Germinal center (tissue), 1 donor: ENCODE results near the gene SPATA31D4.
"Not testable (repeated sequence)": the region's sequence is repeated elsewhere in the genome, so short reads cannot be mapped to it uniquely, and the experiment has no call there.

ENCODE experiments used
- DNase-seq: peaks from one replicate; pipeline ENCODE4 v3.0.0; 2012; ENCODE audit warnings: mixed read lengths, low spot score

The SPATA31D4 gene

DNA sequence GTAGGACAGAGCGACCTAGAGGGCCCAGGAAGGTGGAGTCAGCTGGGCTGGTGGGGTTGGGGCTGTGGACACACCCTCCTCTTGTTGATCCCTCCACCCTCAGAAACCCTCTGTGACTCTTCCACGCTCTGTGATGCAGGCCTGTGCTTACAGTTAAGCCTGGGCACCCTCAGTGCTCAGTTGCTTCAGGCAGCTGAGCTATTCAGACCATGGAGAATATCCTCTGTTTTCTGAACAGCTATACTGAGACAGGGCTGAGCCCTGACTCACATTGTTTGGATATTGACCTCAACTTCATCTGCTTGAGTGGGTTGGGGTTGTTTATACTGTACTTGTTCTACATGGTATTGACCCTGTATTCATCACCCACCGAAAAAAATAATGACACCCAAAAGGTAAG is at the start of gene SPATA31D4:
Gene SPATA31D4 (plus strand): TSS at position 124 of the 400 bp plus-strand sequence. CDS start 86 bp downstream, at position 210.
- DNase-seq = not testable (repeated sequence)

DNA sequence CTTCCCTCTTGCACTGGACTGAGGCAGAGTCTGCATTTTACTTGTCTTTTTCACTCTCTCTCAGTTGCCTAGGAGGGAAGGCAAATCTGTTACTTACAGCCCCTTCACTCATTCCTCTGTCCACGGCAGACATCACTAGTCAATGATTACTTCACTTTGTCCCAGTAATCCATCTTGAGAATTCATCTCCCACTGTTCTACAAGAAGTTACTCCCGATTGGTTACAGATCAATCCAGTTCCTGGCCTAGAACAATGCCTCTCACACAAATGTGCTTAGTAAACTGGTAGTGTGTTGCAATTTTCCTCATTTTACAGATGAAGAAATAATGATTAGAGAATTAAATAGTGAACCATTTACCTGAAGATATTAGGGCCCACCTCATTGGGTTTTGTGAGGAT is 49.7 kb upstream of the SPATA31D4 start:
- no peak for DNase-seq

DNA sequence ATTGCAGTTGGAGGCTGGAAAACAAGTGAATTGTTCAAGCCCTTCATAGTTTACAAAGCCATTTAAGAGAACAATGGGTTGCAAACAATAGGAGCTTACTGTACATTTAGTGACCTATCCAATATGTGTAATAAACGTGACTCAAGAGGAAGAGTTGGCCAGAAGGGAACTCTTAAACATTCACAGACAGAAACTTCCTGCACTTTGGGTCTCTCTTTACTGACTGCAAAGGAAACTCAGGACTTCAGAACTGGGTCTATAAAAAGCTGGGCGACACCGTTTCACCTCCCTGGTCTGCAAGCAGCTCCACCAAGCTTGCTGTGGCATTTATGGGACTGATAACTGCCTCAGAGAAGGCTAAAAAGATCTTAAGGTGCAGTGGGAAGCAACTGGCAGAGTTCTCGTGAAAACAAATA is 48.7 kb upstream of the SPATA31D4 start:
- DNase-seq = no peak

DNA sequence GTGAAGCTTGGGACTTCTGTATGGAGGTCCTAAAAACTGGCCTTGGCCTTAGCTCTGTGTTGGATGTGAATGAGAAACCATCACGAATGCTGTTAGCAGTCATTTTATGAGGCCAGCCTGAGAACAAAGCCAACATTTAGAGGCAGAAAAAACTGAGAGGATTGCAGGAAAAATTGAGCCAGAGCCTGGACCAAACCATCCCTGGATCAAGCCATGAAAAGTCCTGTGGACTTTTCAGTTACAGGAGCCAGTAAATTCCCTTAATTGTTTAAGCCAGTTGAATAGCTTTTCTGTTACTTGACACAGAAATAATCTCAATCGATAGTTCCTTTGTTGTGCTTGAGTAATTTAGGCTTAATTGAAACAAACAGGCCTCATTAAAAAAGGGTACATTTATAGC is 42.6 kb upstream of the SPATA31D4 start:
- no peak for DNase-seq

DNA sequence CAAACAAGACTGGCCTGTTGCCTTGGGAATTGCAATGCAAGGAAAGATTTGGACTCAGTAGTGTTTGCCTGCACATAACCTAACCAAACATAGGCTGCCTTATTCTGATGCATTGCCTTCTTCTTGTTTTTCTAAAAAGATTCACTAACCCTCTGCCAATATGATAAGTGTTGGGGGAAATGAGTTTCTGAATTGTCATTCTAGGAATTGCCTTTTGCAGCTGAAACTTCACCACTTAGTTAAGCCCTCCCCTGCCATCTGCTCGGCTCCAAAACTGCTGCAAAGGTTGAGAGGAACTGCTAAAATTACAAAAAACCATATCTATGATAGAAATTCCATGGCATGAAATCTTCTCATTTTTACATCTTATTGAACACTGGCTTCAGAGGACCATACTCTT is 41.6 kb upstream of the SPATA31D4 start:
- DNase-seq = no peak

DNA sequence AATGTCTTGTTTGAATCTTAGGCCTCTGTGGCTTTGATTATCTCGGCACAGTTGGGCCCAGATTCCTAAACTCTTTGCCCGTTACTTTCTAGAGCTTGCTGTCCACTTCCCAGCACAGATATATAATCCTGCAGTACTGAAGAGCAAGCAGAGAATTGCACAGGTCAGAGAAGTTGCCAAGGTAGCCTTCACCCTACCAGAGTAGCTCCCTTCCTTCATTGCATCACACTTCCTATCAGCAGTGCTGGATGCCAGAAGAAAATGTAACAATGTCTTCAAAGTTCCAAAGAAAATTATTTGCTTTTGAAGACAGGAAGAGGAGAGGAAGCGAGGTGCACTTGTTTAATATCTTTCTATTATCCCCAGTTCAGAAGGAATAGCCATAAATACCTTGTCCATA is 38.1 kb upstream of the SPATA31D4 start:
- no peak for DNase-seq

DNA sequence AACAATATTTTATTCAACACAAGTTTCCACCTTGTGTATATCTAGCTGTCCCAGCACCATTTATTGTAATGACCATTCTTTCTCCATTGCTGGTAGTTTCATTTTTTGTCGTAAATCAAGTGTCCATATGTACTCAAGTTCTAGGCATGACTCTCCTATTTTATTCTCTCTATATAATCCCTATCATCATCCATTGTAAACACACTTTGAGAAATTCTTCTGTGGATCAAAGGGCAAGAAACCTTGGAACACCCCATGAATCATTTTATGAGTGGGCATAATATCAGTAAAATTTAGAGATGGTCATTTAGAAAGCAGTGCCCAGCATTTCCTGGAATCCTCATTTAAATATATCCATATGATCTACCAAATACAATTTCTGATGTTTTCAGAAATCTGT is 35.8 kb upstream of the SPATA31D4 start:
- no peak for DNase-seq

DNA sequence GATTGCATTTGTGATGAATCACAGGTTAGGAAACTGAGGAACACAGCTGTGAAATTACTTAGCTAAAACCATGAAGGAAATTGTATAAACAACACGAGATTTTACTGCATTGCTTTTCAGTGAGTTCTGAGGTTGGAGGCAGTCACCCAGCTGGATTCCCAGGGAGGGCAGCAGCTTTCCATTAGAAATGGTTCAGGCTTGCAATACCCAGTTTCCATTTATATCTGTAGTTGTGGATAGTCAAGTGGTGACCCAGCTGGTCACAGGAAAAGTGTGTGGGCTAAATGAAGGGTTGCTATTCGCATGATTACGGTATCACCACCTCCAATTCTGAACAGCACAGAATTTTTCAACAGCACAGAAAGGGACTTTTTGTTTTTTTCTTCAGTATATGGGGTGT is 34.3 kb upstream of the SPATA31D4 start:
- no peak for DNase-seq

DNA sequence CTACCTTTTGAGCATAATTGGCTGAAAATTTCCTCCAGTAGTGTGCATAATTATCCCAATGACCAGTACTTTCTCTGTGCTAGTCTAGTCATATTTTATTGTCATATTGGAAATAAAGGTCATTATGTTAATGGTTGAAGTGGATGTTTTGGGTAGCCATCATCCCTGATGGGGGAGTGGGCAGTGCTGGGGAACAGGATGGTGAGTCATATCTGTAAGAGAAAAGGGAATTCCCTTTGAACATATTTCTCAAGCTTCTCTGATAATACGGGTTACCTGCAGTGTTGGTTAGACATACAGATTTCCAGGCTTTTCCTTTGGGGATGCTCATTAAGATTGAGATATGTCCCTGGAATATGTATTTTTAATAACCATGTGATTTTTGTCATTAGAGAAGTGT is 33.3 kb upstream of the SPATA31D4 start:
- DNase-seq = no peak

DNA sequence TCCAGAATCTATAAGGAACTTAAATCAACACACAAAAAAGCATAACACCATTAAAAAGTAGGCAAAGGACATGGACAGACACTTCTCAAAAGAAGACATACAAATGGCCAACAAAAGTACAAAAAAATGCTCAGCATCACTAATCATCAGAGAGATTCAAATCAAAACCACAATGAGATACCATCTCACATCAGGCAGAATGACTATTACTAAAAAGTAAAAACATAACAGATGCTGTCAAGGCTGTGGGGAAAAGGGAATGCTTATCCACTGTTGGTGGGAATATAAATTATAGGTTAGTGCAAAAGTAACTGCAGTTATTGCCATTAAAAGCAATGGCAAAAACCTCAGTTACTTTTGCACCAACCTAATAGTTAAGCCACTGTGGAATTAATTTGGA is 32.2 kb upstream of the SPATA31D4 start:
- DNase-seq = no peak

DNA sequence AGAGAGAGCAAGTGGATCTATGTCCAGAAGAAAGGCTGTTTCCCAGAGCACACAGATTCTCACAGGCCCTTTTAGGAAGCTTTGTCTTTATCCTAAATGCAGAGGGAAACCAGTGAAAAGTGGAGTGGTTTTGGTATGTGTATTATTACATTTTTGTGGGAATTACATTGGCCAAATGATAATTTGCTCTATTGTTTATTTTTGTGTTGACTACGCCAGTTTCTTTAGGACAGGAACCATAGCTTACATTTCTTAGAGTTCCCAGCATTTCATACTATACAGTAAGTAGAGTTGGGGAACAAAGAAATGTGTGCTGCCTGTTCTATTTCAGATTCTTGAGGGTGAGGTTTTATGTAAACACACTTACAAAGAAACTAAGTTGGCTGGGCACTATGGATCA is 29.4 kb upstream of the SPATA31D4 start:
- DNase-seq = no peak

DNA sequence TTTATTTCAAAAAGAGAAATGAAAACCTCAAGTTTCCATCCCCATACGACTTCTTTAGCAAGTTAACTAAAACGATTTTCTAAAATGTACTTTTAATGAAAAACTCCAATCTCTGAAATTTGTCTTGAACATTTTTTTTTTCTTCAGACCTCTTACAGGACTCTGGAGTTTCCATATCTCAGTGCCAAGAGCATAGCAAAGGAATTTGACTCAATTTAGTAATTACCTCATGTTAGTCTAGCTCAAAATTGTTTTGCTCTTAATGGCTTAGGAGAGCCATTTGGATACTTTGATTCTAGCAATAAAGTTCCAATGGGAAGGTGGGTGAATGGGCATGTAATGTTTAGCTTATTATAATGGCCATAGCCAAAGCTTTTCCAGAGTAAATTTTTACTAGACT is 26.0 kb upstream of the SPATA31D4 start:
- no peak for DNase-seq

DNA sequence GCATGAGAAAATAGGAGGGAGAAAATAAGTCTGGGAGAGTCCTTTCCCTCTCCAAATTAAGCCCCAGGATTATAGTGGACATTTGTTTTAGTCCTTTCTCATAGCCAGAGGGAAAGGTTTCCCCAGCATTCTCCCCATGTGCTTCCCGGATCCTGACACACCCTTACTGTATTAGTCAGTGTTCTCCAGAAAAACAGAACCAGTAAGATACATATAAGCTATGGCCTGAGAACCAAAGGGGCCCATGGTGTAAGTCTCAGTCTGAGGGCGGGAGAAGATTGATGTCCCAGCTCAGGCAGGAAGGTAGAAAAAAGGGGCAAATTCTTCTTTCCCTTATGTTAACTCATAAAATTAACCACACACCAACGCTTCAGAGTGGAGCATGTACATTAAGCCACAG is 25.6 kb upstream of the SPATA31D4 start:
- DNase-seq = no peak

DNA sequence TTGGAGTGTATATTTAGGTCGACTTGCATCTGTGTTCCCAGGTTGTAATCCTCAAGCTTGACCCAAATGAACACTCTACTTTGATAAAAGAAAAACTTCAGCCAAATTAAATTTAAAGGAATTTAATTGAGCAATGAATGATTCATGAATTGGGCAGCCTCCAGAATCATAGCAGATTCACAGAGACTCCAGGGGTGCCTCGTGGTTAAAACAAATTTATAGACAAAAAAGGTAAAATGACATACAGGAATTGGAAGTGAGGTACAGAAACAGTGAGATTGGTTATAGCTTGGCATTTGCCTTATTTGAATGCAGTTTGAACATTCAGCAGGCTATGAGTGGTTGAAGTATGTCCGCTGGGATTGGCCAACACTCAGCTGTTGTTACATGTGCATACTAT is 21.6 kb upstream of the SPATA31D4 start:
- DNase-seq = no peak

DNA sequence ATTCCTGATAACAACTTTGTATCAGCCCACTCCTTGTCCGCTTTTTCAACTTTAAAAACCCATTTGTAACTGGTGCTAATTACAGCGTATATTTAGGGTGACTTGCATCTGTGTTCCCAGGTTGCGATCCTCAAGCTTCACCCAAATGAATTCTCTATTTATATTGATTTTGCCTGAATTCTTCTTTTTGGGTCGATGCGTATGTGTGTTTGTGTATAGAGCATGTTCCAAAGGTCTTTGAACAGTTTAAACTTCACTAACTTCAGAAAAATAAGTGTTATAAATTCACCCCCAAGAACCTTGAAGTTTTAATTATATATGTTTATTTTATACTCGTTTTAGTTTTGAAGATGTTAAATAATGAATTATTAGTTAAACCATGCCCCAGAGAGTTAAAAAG is 16.1 kb upstream of the SPATA31D4 start:
- DNase-seq = no peak

DNA sequence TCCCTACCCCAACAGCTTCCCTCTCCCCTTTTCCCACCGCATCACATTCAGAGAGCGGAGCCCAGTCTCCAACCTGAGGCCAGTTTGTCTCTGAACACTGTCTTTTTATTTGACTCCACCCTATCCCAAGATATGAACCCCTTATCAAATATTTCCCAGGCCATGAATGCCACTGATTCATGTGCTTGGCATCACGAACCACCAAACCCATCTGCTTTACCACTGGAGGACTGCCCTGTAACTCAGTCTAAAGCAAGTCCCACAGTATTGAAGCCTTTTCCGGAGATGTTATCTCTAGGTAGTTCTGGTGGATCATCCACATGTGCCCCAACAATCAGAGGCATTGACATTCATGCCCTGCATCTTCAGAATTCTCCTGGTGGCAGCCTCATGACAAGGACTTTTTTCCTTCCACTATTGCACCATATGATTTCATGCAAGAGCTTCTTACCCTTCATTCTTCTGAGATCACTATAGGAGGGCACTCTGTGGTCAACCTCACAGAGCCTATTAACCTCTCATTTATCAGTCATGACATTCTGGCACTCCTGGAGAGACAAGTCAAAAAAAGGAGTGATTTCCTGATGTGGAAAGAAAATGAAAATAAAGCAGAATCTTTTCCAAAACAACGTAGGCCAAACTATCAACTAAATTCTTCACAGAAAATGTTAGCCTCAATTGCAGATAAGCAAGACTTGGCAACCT is 12.3 kb upstream of the SPATA31D4 start:
- no peak for DNase-seq

DNA sequence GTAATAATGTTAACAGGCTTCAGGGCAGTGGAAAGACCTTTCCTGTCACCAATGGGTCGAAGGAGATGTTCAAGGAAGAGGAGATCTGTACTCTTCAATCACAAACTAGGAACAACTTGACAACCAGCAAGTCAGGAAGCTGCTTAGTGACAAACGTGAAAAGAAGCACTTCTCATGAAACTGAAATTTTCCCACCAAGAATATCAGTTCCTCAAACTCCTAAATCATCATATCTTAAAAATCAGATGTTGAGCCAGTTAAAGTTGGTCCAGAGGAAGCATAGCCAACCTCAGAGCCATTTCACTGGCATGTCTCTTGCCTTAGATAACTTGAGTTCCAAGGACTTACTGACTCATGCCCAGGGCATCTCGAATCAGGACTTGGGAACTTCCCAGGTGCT is 9.7 kb upstream of the SPATA31D4 start:
- DNase-seq = not testable (repeated sequence)

DNA sequence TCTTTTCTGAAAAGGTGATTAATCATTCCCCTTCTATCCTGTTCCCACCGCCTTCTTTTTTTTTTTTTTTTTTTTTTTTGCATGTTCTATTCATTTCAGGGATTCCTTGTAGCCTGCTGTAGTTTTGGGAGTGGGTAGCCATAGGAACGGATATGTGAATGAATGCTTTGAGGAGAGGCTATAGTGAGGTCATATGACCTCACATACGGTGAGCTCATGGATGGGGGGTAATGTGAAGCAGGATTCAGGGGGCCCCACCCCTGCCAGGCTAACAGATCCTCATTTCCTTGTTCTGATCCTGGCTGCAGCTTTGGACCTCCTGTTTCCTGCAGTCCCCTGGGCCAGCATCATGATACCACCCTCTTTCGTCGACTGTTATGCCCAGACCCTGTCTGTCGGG is 1.9 kb downstream of the SPATA31D4 start:
- DNase-seq = not testable (repeated sequence)

DNA sequence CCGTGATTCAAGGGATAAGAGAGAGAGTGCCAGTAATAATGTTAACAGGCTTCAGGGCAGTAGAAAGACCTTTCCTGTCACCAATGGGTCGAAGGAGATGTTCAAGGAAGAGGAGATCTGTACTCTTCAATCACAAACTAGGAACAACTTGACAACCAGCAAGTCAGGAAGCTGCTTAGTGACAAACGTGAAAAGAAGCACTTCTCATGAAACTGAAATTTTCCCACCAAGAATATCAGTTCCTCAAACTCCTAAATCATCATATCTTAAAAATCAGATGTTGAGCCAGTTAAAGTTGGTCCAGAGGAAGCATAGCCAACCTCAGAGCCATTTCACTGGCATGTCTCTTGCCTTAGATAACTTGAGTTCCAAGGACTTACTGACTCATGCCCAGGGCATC is 5.3 kb downstream of the SPATA31D4 start:
- DNase-seq = not testable (repeated sequence)

DNA sequence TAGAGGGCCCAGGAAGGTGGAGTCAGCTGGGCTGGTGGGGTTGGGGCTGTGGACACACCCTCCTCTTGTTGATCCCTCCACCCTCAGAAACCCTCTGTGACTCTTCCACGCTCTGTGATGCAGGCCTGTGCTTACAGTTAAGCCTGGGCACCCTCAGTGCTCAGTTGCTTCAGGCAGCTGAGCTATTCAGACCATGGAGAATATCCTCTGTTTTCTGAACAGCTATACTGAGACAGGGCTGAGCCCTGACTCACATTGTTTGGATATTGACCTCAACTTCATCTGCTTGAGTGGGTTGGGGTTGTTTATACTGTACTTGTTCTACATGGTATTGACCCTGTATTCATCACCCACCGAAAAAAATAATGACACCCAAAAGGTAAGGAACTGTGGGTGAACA is 15.2 kb downstream of the SPATA31D4 start, which contains the start of gene SPATA31D3:
Gene SPATA31D3 (plus strand): TSS at position 108 of the 400 bp plus-strand sequence. CDS start 86 bp downstream, at position 194.
- DNase-seq = not testable (repeated sequence)

DNA sequence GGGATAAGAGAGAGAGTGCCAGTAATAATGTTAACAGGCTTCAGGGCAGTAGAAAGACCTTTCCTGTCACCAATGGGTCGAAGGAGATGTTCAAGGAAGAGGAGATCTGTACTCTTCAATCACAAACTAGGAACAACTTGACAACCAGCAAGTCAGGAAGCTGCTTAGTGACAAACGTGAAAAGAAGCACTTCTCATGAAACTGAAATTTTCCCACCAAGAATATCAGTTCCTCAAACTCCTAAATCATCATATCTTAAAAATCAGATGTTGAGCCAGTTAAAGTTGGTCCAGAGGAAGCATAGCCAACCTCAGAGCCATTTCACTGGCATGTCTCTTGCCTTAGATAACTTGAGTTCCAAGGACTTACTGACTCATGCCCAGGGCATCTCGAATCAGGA is 20.4 kb downstream of the SPATA31D4 start:
- DNase-seq = not testable (repeated sequence)

DNA sequence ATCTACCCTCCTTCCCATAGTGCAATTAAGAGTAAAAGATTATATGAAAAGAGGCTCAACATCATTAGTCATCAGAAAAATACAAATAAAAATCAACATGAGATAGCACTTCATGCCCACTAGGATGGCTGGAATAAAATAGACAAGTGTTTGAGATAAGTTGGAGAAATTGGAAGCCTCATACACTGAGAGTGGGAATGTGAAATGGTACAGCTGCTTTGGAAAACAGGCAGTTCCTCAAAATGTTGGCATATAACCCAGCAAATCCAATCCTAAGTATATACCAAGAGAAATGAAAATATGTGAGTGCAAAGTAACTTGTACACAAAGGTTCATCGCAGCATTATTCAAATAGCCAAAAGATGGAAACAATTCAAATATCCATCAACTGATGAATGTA is 24.9 kb downstream of the SPATA31D4 start:
- DNase-seq = no peak

DNA sequence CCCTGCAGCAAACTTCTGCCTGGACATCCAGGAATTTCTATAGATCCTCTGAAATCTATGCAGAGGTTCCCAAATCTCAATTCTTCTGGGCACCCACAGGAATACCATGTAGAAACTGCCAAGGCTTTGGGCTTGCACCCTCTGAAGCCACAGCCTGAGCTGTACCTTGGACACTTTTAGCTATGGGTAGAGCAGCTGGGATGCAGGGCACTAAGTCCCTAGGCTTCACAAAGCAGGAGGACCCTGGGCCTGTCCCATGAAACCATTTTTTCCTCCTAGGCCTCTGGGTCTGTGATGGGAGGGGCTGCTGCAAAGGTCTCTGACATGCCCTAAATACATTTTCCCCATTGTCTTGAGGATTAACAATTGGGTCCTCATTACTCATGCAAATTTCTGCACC is 27.4 kb downstream of the SPATA31D4 start:
- DNase-seq = no peak
